GM12875 (cell line): ENCODE measurements around the gene ZNF157.

Experiments used
- H3K4me3 ChIP-seq: one replicate; pipeline ENCODE4 v1.5.1; 2011; ENCODE audit warnings: low read depth, low read length, control low read depth
- CTCF ChIP-seq: IDR thresholded peaks from 2 replicates; pipeline ENCODE4 v1.5.1; 2011; ENCODE audit warnings: low read depth, mild to moderate bottlenecking, control low read depth, inconsistent platforms, low read length, moderate library complexity, borderline replicate concordance; ENCODE audit not compliant: insufficient read depth

The ZNF157 gene

GRCh38 chrX:47390780-47391179, 20.4 kb downstream of the ZNF157 start:
- no peak overlapping the region for H3K4me3 ChIP-seq
- no peak for TF ChIP-seq CTCF

GRCh38 chrX:47413179-47413594, 42.8 kb downstream of the ZNF157 start:
- no peak overlapping the region for H3K4me3 ChIP-seq
- no peak for TF ChIP-seq CTCF

GRCh38 chrX:47420265-47420664, 49.9 kb downstream of the ZNF157 start:
- H3K4me3 ChIP-seq = no peak overlapping the region
- no peak for TF ChIP-seq CTCF

- no peak for TF ChIP-seq CTCF
- no peak overlapping the region for H3K4me3 ChIP-seq
Observed at GRCh38 chrX:47420962-47421361, 50.6 kb downstream of the ZNF157 start.

- no peak for TF ChIP-seq CTCF
- no peak overlapping the region for H3K4me3 ChIP-seq
Observed at GRCh38 chrX:47422444-47422843, 52.1 kb downstream of the ZNF157 start.

GRCh38 chrX:47430925-47431324, 60.5 kb downstream of the ZNF157 start:
- no peak for TF ChIP-seq CTCF
- H3K4me3 ChIP-seq = no peak overlapping the region

GRCh38 chrX:47446431-47446830, 76.1 kb downstream of the ZNF157 start:
- no peak overlapping the region for H3K4me3 ChIP-seq
- TF ChIP-seq CTCF = no peak
